GM11168 (cell line): ENCODE results near the gene ARID5B.

ENCODE experiments used
- in situ Hi-C: fragments of 300-500 bp; cut with MboI; formaldehyde crosslinking; loops from one replicate; pipeline ENCODE4 v1.12.0; 2022; ENCODE audit warnings: low sequenced_read_pairs; ENCODE audit not compliant: unreplicated experiment

ARID5B gene

GRCh38 chr10:62081341-62082270, 180.1 kb downstream of the ARID5B start:
- in situ Hi-C loops = no loop called here

DNA sequence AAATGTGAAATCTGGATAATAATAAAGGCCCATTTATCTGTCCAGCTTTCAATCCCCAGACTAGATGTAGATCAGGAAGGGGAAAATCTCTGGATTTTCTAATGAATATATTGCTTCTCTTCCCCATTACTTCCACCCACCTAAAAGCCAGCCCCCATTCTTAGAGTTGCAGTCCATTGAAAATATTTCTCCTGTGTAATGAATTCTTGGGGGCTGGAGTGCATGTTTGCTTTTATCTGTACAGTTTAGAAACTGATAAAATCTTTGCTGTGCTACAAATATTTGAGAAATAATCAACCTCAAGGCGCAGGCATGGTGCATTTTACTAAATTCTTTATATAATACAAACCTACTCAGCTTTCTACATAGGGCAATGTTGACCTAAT, 180.8 kb downstream of the ARID5B start:
- in situ Hi-C loops = no loop called here

- in situ Hi-C loops = no loop called here
These were observed 181.4 kb downstream of the ARID5B start for GRCh38 chr10:62082729-62083411.

DNA sequence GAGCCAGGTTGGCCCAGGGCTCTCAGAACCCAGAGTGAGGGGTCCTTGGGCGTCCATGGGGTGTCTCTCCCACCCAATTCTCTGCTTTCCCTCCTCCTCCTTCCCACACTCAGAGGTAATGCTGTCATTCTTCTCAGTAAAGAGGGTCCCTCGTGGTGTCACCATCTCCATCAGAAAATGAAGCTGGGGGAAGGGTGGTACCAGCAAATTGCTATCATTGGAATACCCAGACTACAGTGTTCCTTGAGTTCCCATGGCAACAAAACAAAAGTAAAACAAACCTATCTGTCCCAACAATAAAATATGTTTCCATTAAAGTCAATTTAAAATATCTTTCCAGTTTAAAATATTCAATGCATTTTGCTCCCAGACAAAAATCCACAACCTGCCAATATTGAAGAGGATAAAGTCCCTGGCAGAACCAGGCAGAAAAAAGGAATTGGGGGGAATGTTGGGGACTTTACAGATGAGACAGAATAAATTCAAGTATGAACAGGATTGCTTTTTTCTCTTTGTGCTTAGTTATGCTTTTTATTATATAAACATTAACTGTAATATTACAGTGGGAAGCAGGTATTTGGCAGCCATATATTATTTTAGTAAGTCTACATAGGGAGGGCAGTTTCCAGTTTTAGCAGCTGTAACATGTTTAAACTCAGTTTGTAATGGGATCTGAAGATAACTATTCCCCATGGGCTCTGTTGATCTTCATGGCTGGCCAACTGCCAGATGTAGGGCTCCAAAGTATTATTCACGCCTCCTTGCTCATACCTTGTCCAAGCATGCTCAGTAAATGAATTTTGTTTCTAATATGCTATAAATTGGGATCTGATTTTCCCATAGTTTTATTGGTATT, 182.1 kb downstream of the ARID5B start:
- in situ Hi-C loops = no loop called here

GRCh38 chr10:62084451-62084850, 183.0 kb downstream of the ARID5B start:
- in situ Hi-C loops = no loop called here

- in situ Hi-C loops = no loop called here
These were observed 183.9 kb downstream of the ARID5B start for GRCh38 chr10:62085404-62085803.

DNA sequence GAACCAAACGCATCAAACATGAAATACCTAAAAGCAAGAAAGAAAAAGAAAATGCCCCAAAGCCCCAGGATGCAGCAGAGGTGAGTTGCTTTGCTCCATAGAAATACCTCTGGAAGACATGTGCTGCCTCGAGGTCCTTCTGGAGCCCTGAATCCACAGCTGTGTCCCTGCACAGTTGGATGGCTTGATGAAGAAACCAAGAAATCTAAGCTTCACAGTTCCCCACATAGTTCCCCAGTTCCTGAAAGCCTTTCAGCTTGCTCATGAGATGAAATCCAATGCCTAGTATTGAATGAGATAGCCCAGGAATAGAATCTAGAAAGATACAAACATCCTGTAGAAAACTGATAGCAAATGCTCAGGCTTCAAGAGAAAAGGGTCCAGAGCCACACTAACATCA, 184.3 kb downstream of the ARID5B start:
- in situ Hi-C loops = no loop called here

DNA sequence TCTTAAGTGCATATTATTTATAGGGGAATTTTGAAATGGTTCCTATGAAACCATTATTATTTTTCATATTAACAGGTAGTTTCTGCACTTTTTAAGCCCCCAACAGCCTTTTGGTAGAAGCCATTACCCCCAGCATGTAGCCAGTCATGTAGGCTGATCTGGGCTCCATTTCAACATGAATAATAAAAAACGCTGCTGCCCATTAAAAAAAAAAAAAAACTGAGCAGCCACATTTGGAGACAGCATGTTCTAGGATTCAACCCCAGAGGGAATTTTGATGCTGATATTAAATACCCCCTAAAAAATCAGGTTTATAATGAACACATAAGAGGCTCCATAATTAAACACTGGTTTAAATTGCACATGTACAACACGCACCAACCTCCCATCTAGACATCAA, 185.8 kb downstream of the ARID5B start:
- in situ Hi-C loops = no loop called here

DNA sequence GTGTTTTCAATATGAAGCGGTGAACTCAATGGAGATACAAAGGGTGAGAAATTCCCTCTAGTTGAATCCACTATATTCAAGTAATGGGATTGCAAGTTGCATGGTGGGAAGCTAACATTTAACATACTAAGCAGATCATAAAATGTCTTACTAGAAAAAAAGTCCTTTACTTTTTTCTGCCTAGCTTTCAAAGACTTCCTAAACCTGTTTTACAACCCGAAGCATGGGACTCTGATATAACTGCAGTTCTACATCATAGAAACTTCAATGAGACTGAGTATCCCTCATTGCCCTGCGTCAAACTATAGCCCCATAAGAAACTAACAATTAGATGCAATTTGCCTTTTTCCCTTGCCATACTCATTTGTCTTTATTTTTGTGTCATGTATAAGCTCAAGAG, 187.3 kb downstream of the ARID5B start:
- in situ Hi-C loops = no loop called here

DNA sequence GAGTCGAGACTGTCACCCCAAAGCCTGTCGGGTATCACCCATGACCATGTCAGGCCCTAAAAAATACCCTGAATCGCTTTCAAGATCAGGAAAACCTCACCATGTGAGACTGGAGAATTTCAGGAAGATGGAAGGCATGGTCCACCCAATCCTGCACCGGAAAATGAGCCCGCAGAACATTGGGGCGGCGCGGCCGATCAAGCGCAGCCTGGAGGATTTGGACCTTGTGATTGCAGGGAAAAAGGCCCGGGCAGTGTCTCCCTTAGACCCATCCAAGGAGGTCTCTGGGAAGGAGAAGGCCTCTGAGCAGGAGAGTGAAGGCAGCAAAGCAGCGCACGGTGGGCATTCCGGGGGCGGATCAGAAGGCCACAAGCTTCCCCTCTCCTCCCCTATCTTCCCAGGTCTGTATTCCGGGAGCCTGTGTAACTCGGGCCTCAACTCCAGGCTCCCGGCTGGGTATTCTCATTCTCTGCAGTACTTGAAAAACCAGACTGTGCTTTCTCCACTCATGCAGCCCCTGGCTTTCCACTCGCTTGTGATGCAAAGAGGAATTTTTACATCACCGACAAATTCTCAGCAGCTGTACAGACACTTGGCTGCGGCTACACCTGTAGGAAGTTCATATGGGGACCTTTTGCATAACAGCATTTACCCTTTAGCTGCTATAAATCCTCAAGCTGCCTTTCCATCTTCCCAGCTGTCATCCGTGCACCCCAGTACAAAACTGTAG, 191.0 kb downstream of the ARID5B start:
- in situ Hi-C loops = no loop called here

DNA sequence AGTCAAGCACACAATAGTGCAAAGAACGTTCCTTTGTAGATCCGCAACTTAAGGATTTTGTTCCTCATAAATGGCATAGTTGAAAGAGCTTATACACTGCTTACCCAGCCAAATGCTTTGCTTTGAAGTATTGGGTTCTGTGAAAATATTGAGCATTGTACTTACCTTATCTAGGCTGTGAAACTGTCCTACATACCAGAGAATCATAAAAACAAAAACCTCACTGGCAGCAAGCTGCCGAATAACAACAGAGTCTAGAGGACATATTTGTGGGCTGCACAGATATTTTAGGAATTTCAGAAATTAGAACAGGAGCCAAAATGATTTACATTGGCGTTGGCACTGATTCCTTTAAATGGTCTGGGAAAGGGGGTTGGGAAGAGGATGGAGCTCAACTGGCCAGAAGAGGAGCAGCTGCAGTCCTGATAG, 192.4 kb downstream of the ARID5B start:
- in situ Hi-C loops = no loop called here

GRCh38 chr10:62095181-62096122, 194.0 kb downstream of the ARID5B start:
- in situ Hi-C loops = no loop called here

DNA sequence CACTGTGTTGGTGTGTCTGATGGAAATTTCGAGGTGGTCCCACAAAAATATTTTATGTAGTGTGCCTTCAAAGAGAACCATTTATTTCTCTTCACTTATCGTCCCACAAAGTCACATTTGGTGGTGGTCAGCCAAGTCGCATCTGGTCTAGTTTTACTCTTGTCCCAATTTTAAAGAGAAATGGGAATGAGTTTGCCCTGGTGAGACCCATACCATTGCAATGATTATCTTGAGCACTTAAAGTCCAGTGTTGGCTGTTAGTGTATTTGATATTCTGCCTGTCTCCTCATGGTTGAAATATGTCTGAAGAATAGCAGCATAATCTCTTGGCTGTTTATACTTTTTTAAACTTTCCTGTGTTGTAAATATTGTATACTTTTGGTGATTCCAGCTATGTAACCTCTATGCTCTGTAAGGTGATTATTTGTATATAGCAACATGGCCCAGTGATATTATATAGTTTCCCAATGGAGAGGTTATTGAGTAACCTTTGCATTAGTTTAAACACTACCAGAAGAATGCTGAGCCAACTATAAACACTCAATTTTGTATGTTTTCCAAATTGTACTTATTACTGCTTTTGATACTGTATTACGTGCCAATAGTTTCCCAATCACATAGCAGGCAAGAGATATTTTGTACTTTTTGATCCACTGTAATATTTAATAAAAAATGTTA, 194.9 kb downstream of the ARID5B start:
- in situ Hi-C loops = no loop called here

- in situ Hi-C loops = no loop called here
These were observed 197.0 kb downstream of the ARID5B start for GRCh38 chr10:62098278-62099121.

DNA sequence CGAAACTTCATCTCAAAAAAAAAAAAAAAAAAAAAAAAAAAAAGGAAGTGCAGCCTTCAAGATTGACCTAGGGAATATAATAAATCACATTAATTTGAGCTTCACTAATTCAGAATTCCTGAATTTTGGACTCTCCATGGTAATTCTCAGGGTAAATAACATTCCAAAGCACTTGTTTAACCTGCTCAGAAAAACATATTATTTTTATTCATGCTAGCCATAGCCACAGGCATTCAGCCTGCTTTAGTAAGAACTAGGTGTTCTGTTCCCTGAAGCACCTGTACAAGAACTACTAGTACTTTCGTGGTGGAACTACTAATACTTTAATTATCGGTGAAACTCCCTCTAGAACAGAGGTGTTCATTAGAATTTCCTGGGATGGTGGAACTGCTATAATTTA, 197.8 kb downstream of the ARID5B start:
- in situ Hi-C loops = no loop called here

GRCh38 chr10:62103857-62104256, 202.4 kb downstream of the ARID5B start:
- in situ Hi-C loops = no loop called here

DNA sequence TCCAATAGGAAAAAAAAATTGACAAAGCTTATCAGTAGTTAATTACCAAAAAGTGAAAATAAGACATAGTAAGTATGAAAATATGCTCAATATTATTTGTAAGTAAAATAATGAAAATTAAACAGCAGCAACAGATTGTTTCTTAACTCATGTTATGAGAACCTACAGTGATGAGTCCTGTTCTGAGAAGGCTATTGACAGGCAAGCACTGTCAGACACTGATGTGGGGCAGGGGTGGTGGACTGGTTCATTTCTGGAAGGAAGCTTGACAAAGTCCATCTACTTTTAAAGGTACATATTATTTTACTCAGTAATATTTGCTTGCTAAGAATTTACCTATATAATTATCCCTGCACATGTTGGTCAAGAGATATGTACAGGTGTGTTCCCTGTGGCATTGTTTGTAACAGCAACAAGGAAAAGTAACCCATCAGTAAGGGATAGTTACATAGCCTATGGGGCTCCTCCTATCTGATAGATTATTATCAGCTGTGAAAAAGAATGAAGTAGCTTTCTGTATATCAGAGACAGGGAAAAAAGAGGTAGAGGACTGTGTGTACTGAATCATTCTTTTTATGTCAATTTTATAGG, 205.5 kb downstream of the ARID5B start:
- in situ Hi-C loops = no loop called here
